ENCODE measurements around the gene POLR3G. TPM values are rescaled to one million over a fixed set of nuclear protein-coding genes. Genes with fewer than 3 reads are reported as not detected.

POLR3G gene
- polyA plus RNA-seq, 1 experiment = 0.87 TPM

DNA sequence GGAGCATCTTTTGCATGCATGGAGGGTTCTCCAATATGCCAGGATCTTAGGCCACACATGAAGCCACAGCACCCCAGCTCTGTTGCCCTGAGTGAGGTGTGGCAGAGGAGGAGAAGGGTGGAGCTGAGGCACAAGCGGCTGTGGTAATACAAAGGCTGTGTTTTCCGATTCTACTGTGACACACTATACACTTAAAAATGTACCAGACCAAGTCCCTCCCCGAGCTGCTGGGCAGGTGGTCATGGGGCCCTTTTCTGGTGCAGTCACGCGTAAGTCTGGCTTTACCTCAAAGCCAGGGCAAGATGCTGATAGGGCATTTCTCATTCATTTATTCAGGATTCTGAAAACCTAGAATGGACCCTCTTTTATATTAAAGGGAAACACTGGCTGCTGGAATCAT lies 87.7 kb downstream of the POLR3G start:
- POLR2A ChIA-PET = no interaction called here
- H3K36me3 ChIP-seq (ENCODE audit: control insufficient read depth, insufficient read depth, low read length) = no peaks in the 10 kb centered on the region
- CTCF ChIA-PET = no interaction called here
- peaks cover 11% of the 10 kb centered on the region for H3K27me3 ChIP-seq (ENCODE audit: control insufficient read depth, insufficient read depth, low read length)
- H3K4me3 ChIP-seq (ENCODE audit: low read depth, low read length) = no peak overlapping the region
- TF ChIP-seq, protein P1, sequence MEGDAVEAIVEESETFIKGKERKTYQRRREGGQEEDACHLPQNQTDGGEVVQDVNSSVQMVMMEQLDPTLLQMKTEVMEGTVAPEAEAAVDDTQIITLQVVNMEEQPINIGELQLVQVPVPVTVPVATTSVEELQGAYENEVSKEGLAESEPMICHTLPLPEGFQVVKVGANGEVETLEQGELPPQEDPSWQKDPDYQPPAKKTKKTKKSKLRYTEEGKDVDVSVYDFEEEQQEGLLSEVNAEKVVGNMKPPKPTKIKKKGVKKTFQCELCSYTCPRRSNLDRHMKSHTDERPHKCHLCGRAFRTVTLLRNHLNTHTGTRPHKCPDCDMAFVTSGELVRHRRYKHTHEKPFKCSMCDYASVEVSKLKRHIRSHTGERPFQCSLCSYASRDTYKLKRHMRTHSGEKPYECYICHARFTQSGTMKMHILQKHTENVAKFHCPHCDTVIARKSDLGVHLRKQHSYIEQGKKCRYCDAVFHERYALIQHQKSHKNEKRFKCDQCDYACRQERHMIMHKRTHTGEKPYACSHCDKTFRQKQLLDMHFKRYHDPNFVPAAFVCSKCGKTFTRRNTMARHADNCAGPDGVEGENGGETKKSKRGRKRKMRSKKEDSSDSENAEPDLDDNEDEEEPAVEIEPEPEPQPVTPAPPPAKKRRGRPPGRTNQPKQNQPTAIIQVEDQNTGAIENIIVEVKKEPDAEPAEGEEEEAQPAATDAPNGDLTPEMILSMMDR (IDR thresholded peaks at IDR 0.05; ENCODE audit: insufficient read depth, low read depth, low read length) = no peak
- DNase-seq (ENCODE audit: low read depth) = no peak

DNA sequence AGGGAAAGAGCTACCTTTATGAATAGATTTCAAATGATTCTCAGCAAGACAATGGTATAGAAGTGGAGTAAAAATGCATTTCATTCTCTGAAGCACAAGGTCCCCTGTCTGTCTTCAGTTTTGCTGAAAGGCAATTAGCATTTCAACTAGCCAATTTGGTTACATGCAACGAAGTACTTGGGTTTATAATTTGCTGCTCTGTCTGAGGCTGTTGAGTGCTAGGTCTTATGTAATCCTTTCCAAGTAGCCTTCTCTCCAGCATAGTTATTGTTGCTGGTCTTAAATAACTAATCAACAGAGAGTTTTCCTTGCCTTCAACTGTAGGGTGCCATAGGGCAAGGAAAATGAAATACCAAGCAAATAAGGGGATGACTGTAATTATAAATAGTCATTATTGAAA lies 88.4 kb downstream of the POLR3G start:
- Histone ChIP-seq H3K4me3 (ENCODE audit: low read depth, low read length) (no peak overlapping the region), H3K27me3 (ENCODE audit: control insufficient read depth, insufficient read depth, low read length) (peaks cover 9% of the 10 kb centered on the region), H3K36me3 (ENCODE audit: control insufficient read depth, insufficient read depth, low read length) (no peaks in the 10 kb centered on the region)
- ChIA-PET POLR2A (no interaction called here), CTCF (no interaction called here)
- TF ChIP-seq, protein P1 (IDR thresholded peaks at IDR 0.05; ENCODE audit: insufficient read depth, low read depth, low read length) = no peak
- no peak for DNase-seq (ENCODE audit: low read depth)

Other genes with a start within 250 kb of the POLR3G start
- gene CETN3, start 65.1 kb upstream of the POLR3G start, polyA plus RNA-seq (2011; rRNA removed) = 2.2 and 9.3 TPM in 2 replicates
- gene MBLAC2, start 93 bp upstream of the POLR3G start, polyA plus RNA-seq (2011; rRNA removed) = 1.7 and 2.7 TPM in 2 replicates
- gene LYSMD3, start 54.7 kb downstream of the POLR3G start, polyA plus RNA-seq (2011; rRNA removed) = 5.5 and 13.2 TPM in 2 replicates
- 0.13 and 0.15 TPM in 2 replicates for gene ADGRV1, start 83.9 kb downstream of the POLR3G start, polyA plus RNA-seq (2011; rRNA removed)